ENCODE data around the gene ZBTB20. TPM values are rescaled to one million over a fixed set of nuclear protein-coding genes. Genes with fewer than 3 reads are reported as not detected.

ZBTB20 gene
- total RNA-seq, 4 donors from 2014 or later, result 148 to 242 (median 188) TPM

GRCh38 chr3:114308377-114308776, 838.7 kb downstream of the ZBTB20 start:
- DNase-seq, result no peak
- no peak overlapping the region for H3K4me3 ChIP-seq (replicated peaks in 1 of 3)
- H3K27ac ChIP-seq, result no peak overlapping the region
- WGBS, 2 donors, result 81 to 87% methylated on average over 2 of the region's 2 CpGs
- no peaks in the 10 kb centered on the region for H3K9me3 ChIP-seq
- no peaks in the 10 kb centered on the region for H3K27me3 ChIP-seq
- H3K36me3 ChIP-seq, result no peaks in the 10 kb centered on the region
- intact Hi-C loops (cut with DNase I), result no loop called here
- H3K4me1 ChIP-seq, result no peaks in the 10 kb centered on the region
- TF ChIP-seq POLR2A (IDR thresholded peaks at IDR 0.05) (no peak), CTCF (IDR thresholded peaks at IDR 0.05) (no peak)

- DNase-seq, result no peak
- H3K27ac ChIP-seq, result no peak overlapping the region
- 62 to 65% methylated on average over 3 of the region's 3 CpGs for WGBS, 2 donors
- H3K27me3 ChIP-seq, result no peaks in the 10 kb centered on the region
- TF ChIP-seq CTCF (IDR thresholded peaks at IDR 0.05) (no peak), POLR2A (IDR thresholded peaks at IDR 0.05) (no peak)
- intact Hi-C loops (cut with DNase I), result no loop called here
- no peak overlapping the region for H3K4me3 ChIP-seq (replicated peaks in 1 of 3)
- no peaks in the 10 kb centered on the region for H3K36me3 ChIP-seq
- H3K9me3 ChIP-seq, result no peaks in the 10 kb centered on the region
- H3K4me1 ChIP-seq, result no peaks in the 10 kb centered on the region
These were observed 839.3 kb downstream of the ZBTB20 start for GRCh38 chr3:114307832-114308231.

GRCh38 chr3:114307222-114307830, 839.8 kb downstream of the ZBTB20 start:
- intact Hi-C loops (cut with DNase I), result no loop called here
- no peaks in the 10 kb centered on the region for H3K9me3 ChIP-seq
- no peaks in the 10 kb centered on the region for H3K27me3 ChIP-seq
- H3K36me3 ChIP-seq, result no peaks in the 10 kb centered on the region
- H3K4me1 ChIP-seq, result no peaks in the 10 kb centered on the region
- H3K4me3 ChIP-seq (replicated peaks in 1 of 3), result no peak overlapping the region
- 83 to 86% methylated on average over 8 of the region's 8 CpGs for WGBS, 2 donors
- DNase-seq, result no peak
- TF ChIP-seq POLR2A (IDR thresholded peaks at IDR 0.05) (no peak), CTCF (IDR thresholded peaks at IDR 0.05) (no peak)
- H3K27ac ChIP-seq, result no peak overlapping the region

GRCh38 chr3:114299941-114300624, 847.0 kb downstream of the ZBTB20 start:
- WGBS, 2 donors, result 73 to 77% methylated on average over 5 of the region's 5 CpGs
- no peak overlapping the region for H3K4me3 ChIP-seq (replicated peaks in 1 of 3)
- no peaks in the 10 kb centered on the region for H3K9me3 ChIP-seq
- H3K27ac ChIP-seq, result no peak overlapping the region
- H3K36me3 ChIP-seq, result no peaks in the 10 kb centered on the region
- no peak for TF ChIP-seq CTCF (IDR thresholded peaks at IDR 0.05)
- no peak for TF ChIP-seq POLR2A (IDR thresholded peaks at IDR 0.05)
- no peaks in the 10 kb centered on the region for H3K27me3 ChIP-seq
- no peaks in the 10 kb centered on the region for H3K4me1 ChIP-seq
- no peak for DNase-seq
- intact Hi-C loops (cut with DNase I), result no loop called here

GRCh38 chr3:114299421-114299820, 847.7 kb downstream of the ZBTB20 start:
- WGBS, 2 donors, result 71 to 87% methylated on average over 13 of the region's 13 CpGs
- peak; percentile 25 to 48 for DNase-seq
- H3K4me1 ChIP-seq, result no peaks in the 10 kb centered on the region
- H3K4me3 ChIP-seq (replicated peaks in 1 of 3), result no peak overlapping the region
- no peak overlapping the region for H3K27ac ChIP-seq
- intact Hi-C loops (cut with DNase I), result no loop called here
- TF ChIP-seq CTCF (IDR thresholded peaks at IDR 0.05) (peak in 3 of 6 experiments; percentile 32 to 48 (median 47)), POLR2A (IDR thresholded peaks at IDR 0.05) (no peak)
- H3K27me3 ChIP-seq, result no peaks in the 10 kb centered on the region
- no peaks in the 10 kb centered on the region for H3K9me3 ChIP-seq
- no peaks in the 10 kb centered on the region for H3K36me3 ChIP-seq

Data from thyroid gland (tissue), 4 donors.